AG04450 (cell line): Measurements from ENCODE around the gene ARMC9. TPM values are rescaled to one million over a fixed set of nuclear protein-coding genes. Genes with fewer than 3 reads are reported as not detected.

ENCODE experiments used
- CTCF ChIA-PET: fragments of 300-600, 350-600 bp; formaldehyde crosslinking; extraction: SDS; loops from one replicate; lab custom pipeline; 2022; ENCODE audit warnings: antibody characterized with exemption, inconsistent platforms; lab: Charles Lee
- POLR2A ChIA-PET: fragments of 350-600 bp; formaldehyde crosslinking; extraction: SDS; loops from one replicate; lab custom pipeline; 2021; ENCODE audit warnings: antibody characterized with exemption, inconsistent platforms; lab: Yijun Ruan, JAX
- DNase-seq: peaks from one replicate; pipeline ENCODE4 v3.0.0-alpha.2; 2011; ENCODE audit warnings: low read depth, low spot score
- H3K27ac ChIP-seq: one replicate; pipeline ENCODE4 v1.5.1; 2012; ENCODE audit warnings: low read depth, low read length, control low read depth
- H3K27me3 ChIP-seq: one replicate; pipeline ENCODE4 v1.6.0; 2012; ENCODE audit warnings: low read length; ENCODE audit not compliant: control insufficient read depth, insufficient read depth
- H3K4me3 ChIP-seq: 2 replicates; pipeline ENCODE4 v1.5.1; 2011; ENCODE audit warnings: mild to moderate bottlenecking, low read depth, low read length, control low read depth
- H3K9me3 ChIP-seq: 2 replicates; pipeline ENCODE4 v1.5.1; 2012; ENCODE audit warnings: low read length; ENCODE audit not compliant: control insufficient read depth, insufficient read depth
- polyA plus RNA-seq: library from polyadenylated mRNA; depleted of rRNA; stranded (reverse); fragments of >200 nt; gene quantifications from 2 replicates; pipeline ENCODE4 v1.2.3, GENCODE V29; 2011
- TF ChIP-seq, protein P1 (sequence below): IDR thresholded peaks from 2 replicates; pipeline ENCODE4 v1.5.1; 2011; ENCODE audit warnings: low read depth, low read length, control low read depth, inconsistent platforms

The ARMC9 gene
- polyA plus RNA-seq, 1 experiment = 49.4 TPM

- Histone ChIP-seq H3K4me3 (no peak overlapping the region), H3K9me3 (no peaks in the 10 kb centered on the region; the same call in 1 of the 2 replicates), H3K27me3 (no peaks in the 10 kb centered on the region), H3K27ac (no peak overlapping the region)
- TF ChIP-seq, protein P1, sequence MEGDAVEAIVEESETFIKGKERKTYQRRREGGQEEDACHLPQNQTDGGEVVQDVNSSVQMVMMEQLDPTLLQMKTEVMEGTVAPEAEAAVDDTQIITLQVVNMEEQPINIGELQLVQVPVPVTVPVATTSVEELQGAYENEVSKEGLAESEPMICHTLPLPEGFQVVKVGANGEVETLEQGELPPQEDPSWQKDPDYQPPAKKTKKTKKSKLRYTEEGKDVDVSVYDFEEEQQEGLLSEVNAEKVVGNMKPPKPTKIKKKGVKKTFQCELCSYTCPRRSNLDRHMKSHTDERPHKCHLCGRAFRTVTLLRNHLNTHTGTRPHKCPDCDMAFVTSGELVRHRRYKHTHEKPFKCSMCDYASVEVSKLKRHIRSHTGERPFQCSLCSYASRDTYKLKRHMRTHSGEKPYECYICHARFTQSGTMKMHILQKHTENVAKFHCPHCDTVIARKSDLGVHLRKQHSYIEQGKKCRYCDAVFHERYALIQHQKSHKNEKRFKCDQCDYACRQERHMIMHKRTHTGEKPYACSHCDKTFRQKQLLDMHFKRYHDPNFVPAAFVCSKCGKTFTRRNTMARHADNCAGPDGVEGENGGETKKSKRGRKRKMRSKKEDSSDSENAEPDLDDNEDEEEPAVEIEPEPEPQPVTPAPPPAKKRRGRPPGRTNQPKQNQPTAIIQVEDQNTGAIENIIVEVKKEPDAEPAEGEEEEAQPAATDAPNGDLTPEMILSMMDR = no peak
- DNase-seq = no peak
- ChIA-PET CTCF (no interaction called here), POLR2A (no interaction called here)
Observed at GRCh38 chr2:231357931-231358330, 159.5 kb downstream of the ARMC9 start.

- CTCF ChIA-PET = no interaction called here
- Histone ChIP-seq H3K9me3 (no peaks in the 10 kb centered on the region; the same call in 1 of the 2 replicates), H3K4me3 (no peak overlapping the region), H3K27ac (no peak overlapping the region), H3K27me3 (no peaks in the 10 kb centered on the region)
- DNase-seq = no peak
- TF ChIP-seq, protein P1 = no peak
- POLR2A ChIA-PET = interaction anchor here (0.5 kb wide), 1 partner anchor 82 kb away, joined by 5 read pairs; no protein-coding TSS in a partner anchor
Observed at GRCh38 chr2:231359441-231359840, 161.0 kb downstream of the ARMC9 start.

DNA sequence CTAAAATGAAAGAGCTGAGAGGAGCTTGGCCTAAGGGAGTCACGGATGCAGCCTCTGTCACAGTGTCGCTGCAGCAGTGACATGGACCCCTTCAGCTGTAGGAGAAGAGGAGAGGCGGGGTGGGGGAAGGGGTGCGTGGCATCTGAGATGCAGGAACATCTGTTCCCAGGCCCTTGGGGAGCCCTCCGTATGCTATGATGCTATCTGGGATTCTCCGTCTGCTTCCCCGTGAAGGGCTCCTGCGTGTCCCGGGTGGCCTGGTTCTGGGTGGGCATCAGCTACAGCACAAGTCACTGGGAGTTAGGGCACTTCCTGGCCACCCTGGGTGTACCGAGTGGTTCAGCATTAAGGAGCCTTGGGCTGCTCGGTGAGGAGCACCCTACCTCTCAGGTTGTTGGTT lies 161.5 kb downstream of the ARMC9 start:
- ChIA-PET CTCF (no interaction called here), POLR2A (no interaction called here)
- Histone ChIP-seq H3K27me3 (no peaks in the 10 kb centered on the region), H3K9me3 (no peaks in the 10 kb centered on the region; the same call in 1 of the 2 replicates), H3K27ac (no peak overlapping the region), H3K4me3 (no peak overlapping the region)
- DNase-seq = no peak
- TF ChIP-seq, protein P1 = no peak

DNA sequence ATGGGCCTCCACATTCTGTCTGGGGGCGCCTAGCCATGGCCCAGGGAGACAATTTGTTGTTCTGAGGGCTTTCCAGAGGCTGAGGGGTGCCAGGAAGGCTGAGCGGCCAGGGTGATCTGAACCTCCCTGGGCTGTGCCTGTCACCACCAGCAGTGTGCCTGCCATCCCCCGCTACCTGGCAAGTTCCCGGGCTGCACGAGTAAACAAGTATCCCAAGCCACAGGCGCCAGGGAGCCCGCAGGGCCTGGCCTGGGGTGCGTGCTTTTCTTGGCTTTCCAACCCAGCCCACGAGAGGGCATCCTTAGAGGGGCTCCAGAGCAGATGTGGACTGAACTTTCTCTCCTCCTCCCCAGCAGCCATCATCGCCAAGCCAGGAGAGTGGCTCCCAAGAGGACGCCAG lies 162.0 kb downstream of the ARMC9 start:
- no peak overlapping the region for H3K27ac ChIP-seq
- H3K27me3 ChIP-seq = no peaks in the 10 kb centered on the region
- H3K9me3 ChIP-seq = no peaks in the 10 kb centered on the region; the same call in 1 of the 2 replicates
- H3K4me3 ChIP-seq = no peak overlapping the region
- CTCF ChIA-PET = no interaction called here
- TF ChIP-seq, protein P1 = no peak
- DNase-seq = no peak
- POLR2A ChIA-PET = no interaction called here

DNA sequence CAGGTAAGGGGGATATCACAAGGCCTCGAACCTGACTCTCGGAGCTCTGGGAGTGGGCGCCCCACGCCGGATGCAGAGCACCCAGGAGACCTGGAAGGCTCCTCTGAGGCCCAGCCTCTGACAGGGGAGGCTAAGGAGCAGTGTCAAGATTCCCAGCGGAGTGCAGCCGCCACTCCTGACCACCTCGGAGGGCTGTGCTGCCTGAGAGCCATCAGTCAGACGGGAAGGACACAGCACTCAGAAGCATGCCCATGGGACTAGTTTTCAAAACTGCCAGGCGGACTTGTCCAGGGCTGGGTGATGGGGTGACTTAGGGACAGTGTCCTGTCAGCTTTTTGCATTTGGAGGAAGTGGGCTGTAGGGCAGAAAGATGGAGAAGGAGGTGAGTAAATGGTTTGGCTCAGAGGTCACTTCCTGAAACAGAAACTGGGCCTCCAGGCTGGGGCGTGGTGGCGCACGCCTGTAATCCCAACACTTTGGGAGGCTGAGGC lies 162.5 kb downstream of the ARMC9 start:
- no peak for DNase-seq
- Histone ChIP-seq H3K4me3 (no peak overlapping the region), H3K27me3 (no peaks in the 10 kb centered on the region), H3K27ac (no peak overlapping the region), H3K9me3 (no peaks in the 10 kb centered on the region; the same call in 1 of the 2 replicates)
- ChIA-PET POLR2A (no interaction called here), CTCF (no interaction called here)
- TF ChIP-seq, protein P1 = no peak
